Upper lobe of left lung (tissue), 6 donors: ENCODE data around the gene OTUD7B. TPM values are rescaled to one million over a fixed set of nuclear protein-coding genes. Genes with fewer than 3 reads are reported as not detected.

Experiments
- ATAC-seq, 2 donors: fragments of 200-7000 bp; cut with Tn5 transposase; one replicate each; pipeline ENCODE4 v1.9.1; 2022; ENCODE audit warnings: mild to moderate bottlenecking in 2 of 2, moderate library complexity in 2 of 2; ENCODE audit not compliant: low FRiP score in 2 of 2
- DNase-seq, 2 donors: peaks; one replicate each; pipeline ENCODE4 v3.0.0-alpha.2; 2019 to 2020
- H3K27ac ChIP-seq, 4 donors: fragments of 200-600 bp; sonication (generic); one replicate each; pipeline ENCODE4 v1.5.1; 2016 to 2019
- H3K27me3 ChIP-seq, 4 donors: fragments of 200-600 bp; sonication (generic); one replicate each; pipeline ENCODE4 v1.5.1; 2017 to 2019
- H3K36me3 ChIP-seq, 4 donors: fragments of 200-600 bp; sonication (generic); one replicate each; pipeline ENCODE4 v1.5.1; 2016 to 2019
- H3K4me1 ChIP-seq, 4 donors: fragments of 200-600 bp; sonication (generic); one replicate each; pipeline ENCODE4 v1.5.1; 2018 to 2019
- H3K4me3 ChIP-seq, 4 donors: fragments of 200-600 bp; sonication (generic); one replicate each; pipeline ENCODE4 v1.5.1; 2017 to 2019; ENCODE audit warnings: mild to moderate bottlenecking in 2 of 4, moderate library complexity in 1 of 4
- H3K9me3 ChIP-seq, 4 donors: fragments of 200-600 bp; sonication (generic); one replicate each; pipeline ENCODE4 v1.5.1; 2018 to 2019
- EP300 ChIP-seq, 4 donors: sonication (generic); formaldehyde crosslinking; IDR thresholded peaks; one replicate each; pipeline ENCODE4 v1.5.1; 2017; ENCODE audit warnings: antibody characterized with exemption in 4 of 4, control low read depth in 2 of 4
- POLR2A ChIP-seq, 4 donors: fragments of 450-650 bp; IDR thresholded peaks; one replicate each; pipeline ENCODE4 v1.5.1; 2016 to 2017; ENCODE audit warnings: antibody characterized with exemption in 4 of 4, mild to moderate bottlenecking in 2 of 4
- POLR2AphosphoS5 ChIP-seq, 2 donors: sonication (generic); formaldehyde crosslinking; IDR thresholded peaks; one replicate each; pipeline ENCODE4 v1.5.1; 2017; ENCODE audit warnings: antibody characterized with exemption in 2 of 2
- WGBS, 2 donors: methylation state at CpG; one replicate each; pipeline ENCODE4 v1.1.5; 2017 to 2018; 5-methylcytosine and 5-hydroxymethylcytosine counted together
- total RNA-seq, 6 donors: library from RNA; depleted of rRNA in 4 of 6; stranded (reverse); fragments of >200 nt in 4 of 6; gene quantifications; one replicate each; pipeline versions ENCODE4 v1.1.0 to v1.2.1, GENCODE V29; 2016 to 2021
- TF ChIP-seq, protein P1 (sequence below), 6 experiments: fragments of 450-650 bp in 4 of 6; fragments of 200-600 bp in 2 of 6; sonication (generic) in 2 of 6; IDR thresholded peaks; one replicate each; pipeline ENCODE4 v1.5.1; 2016 to 2019; ENCODE audit warnings: antibody characterized with exemption in 6 of 6
- donor health status: DM: no; HTN: no; CAD: no; lungs with moderate emphysema.
- donor health status: DM: no; HTN: yes; CAD: no; lungs with severe emphysema.

The OTUD7B gene
- total RNA-seq, 6 donors from 2014 or later = 22.0 to 44.8 (median 29.8) TPM

DNA sequence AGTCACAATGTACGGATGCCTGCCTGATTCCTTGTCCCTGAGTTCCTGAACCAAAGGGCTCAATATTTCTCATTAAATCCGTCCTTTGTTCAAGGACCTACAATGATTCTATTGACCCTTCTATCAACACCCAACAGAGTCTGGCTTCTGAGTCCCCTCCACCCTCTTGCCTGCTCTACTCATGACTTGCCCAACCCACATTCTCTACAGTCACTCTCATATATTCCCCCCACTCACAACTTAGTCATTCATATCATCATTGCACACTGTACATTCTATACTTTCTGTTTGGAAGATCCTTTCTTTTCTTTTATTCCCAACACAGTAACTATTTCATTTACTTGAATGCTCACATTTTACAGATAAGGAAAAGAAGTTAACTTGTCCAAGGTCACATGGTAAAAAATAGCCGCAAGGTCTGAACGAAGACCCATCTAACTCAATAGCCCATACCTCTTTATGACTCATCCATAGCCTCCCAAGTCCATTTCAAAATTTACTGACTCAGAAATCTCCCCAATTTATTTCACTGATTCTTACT lies 3.6 kb downstream of the OTUD7B start:
- peaks cover 32 to 44% (median 34%) of the 10 kb centered on the region in 4 donors for H3K4me1 ChIP-seq
- no peaks in the 10 kb centered on the region for H3K27me3 ChIP-seq
- TF ChIP-seq EP300 (IDR thresholded peaks at IDR 0.05) (no peak), POLR2A (IDR thresholded peaks at IDR 0.05) (no peak), POLR2AphosphoS5 (IDR thresholded peaks at IDR 0.05) (no peak)
- TF ChIP-seq, protein P1, sequence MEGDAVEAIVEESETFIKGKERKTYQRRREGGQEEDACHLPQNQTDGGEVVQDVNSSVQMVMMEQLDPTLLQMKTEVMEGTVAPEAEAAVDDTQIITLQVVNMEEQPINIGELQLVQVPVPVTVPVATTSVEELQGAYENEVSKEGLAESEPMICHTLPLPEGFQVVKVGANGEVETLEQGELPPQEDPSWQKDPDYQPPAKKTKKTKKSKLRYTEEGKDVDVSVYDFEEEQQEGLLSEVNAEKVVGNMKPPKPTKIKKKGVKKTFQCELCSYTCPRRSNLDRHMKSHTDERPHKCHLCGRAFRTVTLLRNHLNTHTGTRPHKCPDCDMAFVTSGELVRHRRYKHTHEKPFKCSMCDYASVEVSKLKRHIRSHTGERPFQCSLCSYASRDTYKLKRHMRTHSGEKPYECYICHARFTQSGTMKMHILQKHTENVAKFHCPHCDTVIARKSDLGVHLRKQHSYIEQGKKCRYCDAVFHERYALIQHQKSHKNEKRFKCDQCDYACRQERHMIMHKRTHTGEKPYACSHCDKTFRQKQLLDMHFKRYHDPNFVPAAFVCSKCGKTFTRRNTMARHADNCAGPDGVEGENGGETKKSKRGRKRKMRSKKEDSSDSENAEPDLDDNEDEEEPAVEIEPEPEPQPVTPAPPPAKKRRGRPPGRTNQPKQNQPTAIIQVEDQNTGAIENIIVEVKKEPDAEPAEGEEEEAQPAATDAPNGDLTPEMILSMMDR (IDR thresholded peaks at IDR 0.05) = no peak
- no peak overlapping the region for H3K4me3 ChIP-seq
- H3K36me3 ChIP-seq = peaks cover 0 to 12% (median 0%) of the 10 kb centered on the region in 4 donors
- H3K9me3 ChIP-seq = no peaks in the 10 kb centered on the region
- H3K27ac ChIP-seq = no peak overlapping the region
- no peak for DNase-seq
- 89 to 94% methylated on average over 4 of the region's 4 CpGs for WGBS, 2 donors
- ATAC-seq = no peak

DNA sequence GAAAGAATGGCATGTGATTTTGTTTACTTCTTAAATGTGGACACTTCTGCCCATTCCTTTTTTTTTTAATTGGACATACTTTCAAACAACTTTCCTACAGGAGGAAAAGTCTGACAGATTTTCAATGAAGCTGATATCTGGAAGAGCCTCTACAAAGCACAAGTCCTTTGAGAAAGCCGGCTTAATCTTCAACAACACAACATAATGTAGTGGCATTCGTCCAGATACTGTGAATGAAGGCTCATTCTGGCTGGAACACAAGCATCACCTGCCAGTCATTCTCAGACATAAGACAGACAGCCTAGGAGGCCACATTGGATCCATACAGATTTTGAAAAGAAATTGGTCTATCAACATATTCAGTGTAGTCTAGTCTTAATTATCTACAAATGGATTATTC lies 4.9 kb downstream of the OTUD7B start:
- ATAC-seq (no peak), DNase-seq (no peak)
- WGBS, 2 donors = 42 to 50% methylated on average over 2 of the region's 2 CpGs
- H3K27ac ChIP-seq = no peak overlapping the region
- H3K9me3 ChIP-seq = no peaks in the 10 kb centered on the region
- H3K4me3 ChIP-seq = no peak overlapping the region
- peaks cover 0 to 13% (median 0%) of the 10 kb centered on the region in 4 donors for H3K36me3 ChIP-seq
- no peaks in the 10 kb centered on the region for H3K27me3 ChIP-seq
- H3K4me1 ChIP-seq = peaks cover 32 to 48% (median 36%) of the 10 kb centered on the region in 4 donors
- TF ChIP-seq POLR2A (IDR thresholded peaks at IDR 0.05) (no peak), EP300 (IDR thresholded peaks at IDR 0.05) (no peak), POLR2AphosphoS5 (IDR thresholded peaks at IDR 0.05) (no peak)
- TF ChIP-seq, protein P1 (IDR thresholded peaks at IDR 0.05) = no peak

DNA sequence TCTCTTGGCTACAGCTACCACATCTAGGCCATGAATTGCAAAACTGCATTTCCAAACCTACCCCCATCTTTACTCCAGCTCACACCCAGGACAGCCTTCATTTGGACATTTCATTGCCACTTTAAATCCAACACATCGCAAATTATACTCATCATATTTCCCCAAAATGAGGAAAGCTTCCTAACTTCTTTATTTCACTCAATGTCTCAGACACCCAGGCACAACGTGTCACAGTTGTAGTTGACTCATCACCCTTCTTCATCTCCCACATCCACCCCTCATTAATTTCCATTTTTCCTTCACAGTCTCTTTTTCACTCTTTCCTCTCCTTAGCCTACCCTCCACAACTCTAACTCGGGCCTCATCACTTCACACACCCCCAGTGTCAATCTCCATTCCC lies 6.7 kb downstream of the OTUD7B start:
- H3K36me3 ChIP-seq = peaks cover 0 to 19% (median 0%) of the 10 kb centered on the region in 4 donors
- no peak overlapping the region for H3K27ac ChIP-seq
- peaks cover 34 to 51% (median 35%) of the 10 kb centered on the region in 4 donors for H3K4me1 ChIP-seq
- TF ChIP-seq, protein P1 (IDR thresholded peaks at IDR 0.05) = no peak
- no peaks in the 10 kb centered on the region for H3K9me3 ChIP-seq
- DNase-seq (no peak), ATAC-seq (no peak)
- H3K4me3 ChIP-seq = no peak overlapping the region
- 81 to 91% methylated on average over 3 of the region's 3 CpGs for WGBS, 2 donors
- H3K27me3 ChIP-seq = no peaks in the 10 kb centered on the region

DNA sequence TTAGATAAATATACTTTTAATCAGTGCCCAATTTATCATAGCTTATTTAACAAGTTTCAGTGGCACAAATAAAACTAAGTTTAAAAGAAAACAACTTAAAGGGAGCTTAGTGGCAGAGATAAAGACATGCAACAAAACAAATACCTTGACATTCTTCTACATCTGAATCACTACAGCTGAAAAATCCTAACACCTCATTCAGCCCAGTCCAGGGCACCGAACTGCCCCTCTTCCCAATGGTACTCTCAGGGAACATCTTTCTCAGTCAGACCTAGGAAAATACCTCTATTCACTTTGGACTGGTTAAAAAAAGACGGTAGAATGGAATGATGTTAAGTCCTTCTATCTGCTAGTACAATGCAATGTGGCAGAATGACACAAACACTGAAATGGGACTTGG lies 8.3 kb downstream of the OTUD7B start:
- no peaks in the 10 kb centered on the region for H3K27me3 ChIP-seq
- no peak for DNase-seq
- 77 to 97% methylated on average over 2 of the region's 2 CpGs for WGBS, 2 donors
- H3K4me1 ChIP-seq = peaks cover 26 to 46% (median 28%) of the 10 kb centered on the region in 4 donors
- ATAC-seq = no peak
- peaks cover 0 to 19% (median 0%) of the 10 kb centered on the region in 4 donors for H3K36me3 ChIP-seq
- peak overlapping the region in 3 of 4 donors; percentile 21 to 39 (median 36) for H3K27ac ChIP-seq
- H3K9me3 ChIP-seq = no peaks in the 10 kb centered on the region
- TF ChIP-seq EP300 (IDR thresholded peaks at IDR 0.05) (no peak), POLR2A (IDR thresholded peaks at IDR 0.05) (no peak), POLR2AphosphoS5 (IDR thresholded peaks at IDR 0.05) (no peak)
- TF ChIP-seq, protein P1 (IDR thresholded peaks at IDR 0.05) = no peak
- H3K4me3 ChIP-seq = no peak overlapping the region

DNA sequence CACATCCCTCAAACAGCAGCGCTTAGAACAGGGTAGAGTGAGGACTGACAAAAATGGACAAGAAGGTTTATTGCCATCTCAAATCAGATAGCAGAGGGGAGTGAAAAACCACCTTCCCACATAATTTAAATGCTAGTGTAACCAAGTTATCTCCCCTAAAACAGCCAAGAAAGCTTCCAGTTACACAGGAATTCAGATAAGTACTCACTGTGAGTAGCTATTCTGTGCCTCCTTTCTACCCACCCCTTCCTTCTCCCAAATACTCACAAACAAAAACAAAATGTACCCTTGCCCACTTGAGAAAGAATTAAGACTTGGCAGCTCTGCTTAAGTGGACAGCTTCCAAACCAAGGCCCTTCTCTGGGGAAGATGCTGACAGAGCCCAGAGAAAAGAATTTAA lies 9.1 kb downstream of the OTUD7B start:
- H3K4me3 ChIP-seq = no peak overlapping the region
- WGBS, 2 donors = 81 to 92% methylated on average over 1 of the region's 1 CpG
- H3K36me3 ChIP-seq = peaks cover 0 to 19% (median 0%) of the 10 kb centered on the region in 4 donors
- H3K27ac ChIP-seq = peak overlapping the region; percentile 39 to 47 (median 42)
- H3K9me3 ChIP-seq = no peaks in the 10 kb centered on the region
- ATAC-seq (no peak), DNase-seq (no peak)
- H3K4me1 ChIP-seq = peaks cover 31 to 47% (median 34%) of the 10 kb centered on the region in 4 donors
- TF ChIP-seq, protein P1 (IDR thresholded peaks at IDR 0.05) = no peak
- TF ChIP-seq EP300 (IDR thresholded peaks at IDR 0.05) (peak in 1 of 4 donors; percentile 25), POLR2AphosphoS5 (IDR thresholded peaks at IDR 0.05) (no peak), POLR2A (IDR thresholded peaks at IDR 0.05) (no peak)
- no peaks in the 10 kb centered on the region for H3K27me3 ChIP-seq
